DND-41 (cell line): ENCODE results near the gene LYST.

Experiments used
- EZH2 ChIP-seq: IDR thresholded peaks from 3 replicates; pipeline ENCODE4 v1.6.1; 2012; ENCODE audit warnings: borderline replicate concordance, low read depth, mild to moderate bottlenecking, moderate library complexity, low read length, inconsistent platforms; ENCODE audit not compliant: severe bottlenecking
- TF ChIP-seq, protein P1 (sequence below): IDR thresholded peaks from 2 replicates; pipeline ENCODE4 v1.5.1; 2012; ENCODE audit warnings: borderline replicate concordance, low read length, moderate library complexity, mild to moderate bottlenecking; ENCODE audit not compliant: poor library complexity, severe bottlenecking; ENCODE audit errors: extremely low read depth

DNA sequence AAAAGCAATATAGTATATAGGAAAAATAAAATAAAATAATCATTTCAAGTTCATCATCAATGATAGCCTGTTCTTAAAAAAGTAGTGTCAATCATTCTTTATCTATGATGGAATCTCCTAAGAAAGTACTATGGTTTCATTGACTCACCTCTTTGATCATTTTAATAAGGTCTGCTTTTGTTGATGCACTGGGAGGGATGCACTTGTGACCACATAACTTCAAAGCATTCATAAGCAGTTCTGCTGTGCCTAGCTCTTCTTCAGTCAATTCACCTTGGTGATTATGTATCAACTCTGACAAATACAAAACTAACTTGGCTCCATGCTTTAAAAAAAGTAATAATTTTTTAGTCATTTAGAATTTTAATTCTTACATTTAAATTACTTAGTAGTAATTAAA lies 132.4 kb downstream of the LYST start:
- TF ChIP-seq, protein P1, sequence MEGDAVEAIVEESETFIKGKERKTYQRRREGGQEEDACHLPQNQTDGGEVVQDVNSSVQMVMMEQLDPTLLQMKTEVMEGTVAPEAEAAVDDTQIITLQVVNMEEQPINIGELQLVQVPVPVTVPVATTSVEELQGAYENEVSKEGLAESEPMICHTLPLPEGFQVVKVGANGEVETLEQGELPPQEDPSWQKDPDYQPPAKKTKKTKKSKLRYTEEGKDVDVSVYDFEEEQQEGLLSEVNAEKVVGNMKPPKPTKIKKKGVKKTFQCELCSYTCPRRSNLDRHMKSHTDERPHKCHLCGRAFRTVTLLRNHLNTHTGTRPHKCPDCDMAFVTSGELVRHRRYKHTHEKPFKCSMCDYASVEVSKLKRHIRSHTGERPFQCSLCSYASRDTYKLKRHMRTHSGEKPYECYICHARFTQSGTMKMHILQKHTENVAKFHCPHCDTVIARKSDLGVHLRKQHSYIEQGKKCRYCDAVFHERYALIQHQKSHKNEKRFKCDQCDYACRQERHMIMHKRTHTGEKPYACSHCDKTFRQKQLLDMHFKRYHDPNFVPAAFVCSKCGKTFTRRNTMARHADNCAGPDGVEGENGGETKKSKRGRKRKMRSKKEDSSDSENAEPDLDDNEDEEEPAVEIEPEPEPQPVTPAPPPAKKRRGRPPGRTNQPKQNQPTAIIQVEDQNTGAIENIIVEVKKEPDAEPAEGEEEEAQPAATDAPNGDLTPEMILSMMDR: no peak
- TF ChIP-seq EZH2: no peak
